ENCODE data around the gene TAT.

DNA sequence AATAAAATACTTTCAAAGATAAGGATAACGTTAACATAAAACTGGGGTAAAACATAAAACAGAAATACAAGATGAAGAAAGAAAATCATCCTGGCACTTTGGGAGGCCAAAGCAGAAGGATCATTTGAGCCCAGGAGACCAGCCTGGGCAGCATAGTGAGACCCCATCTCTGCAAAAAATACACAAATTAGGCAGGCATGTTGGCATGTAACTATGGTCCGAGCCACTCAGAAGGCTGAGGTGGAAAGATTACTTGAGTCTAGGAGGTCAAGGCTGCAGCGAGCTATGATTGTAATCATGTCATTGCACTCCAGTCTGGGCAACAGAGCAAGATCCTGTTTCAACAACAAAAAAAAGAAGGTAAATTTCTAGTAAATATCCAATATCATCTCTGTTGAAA, 19.6 kb downstream of the TAT start:
- TF ChIP-seq, protein P1, sequence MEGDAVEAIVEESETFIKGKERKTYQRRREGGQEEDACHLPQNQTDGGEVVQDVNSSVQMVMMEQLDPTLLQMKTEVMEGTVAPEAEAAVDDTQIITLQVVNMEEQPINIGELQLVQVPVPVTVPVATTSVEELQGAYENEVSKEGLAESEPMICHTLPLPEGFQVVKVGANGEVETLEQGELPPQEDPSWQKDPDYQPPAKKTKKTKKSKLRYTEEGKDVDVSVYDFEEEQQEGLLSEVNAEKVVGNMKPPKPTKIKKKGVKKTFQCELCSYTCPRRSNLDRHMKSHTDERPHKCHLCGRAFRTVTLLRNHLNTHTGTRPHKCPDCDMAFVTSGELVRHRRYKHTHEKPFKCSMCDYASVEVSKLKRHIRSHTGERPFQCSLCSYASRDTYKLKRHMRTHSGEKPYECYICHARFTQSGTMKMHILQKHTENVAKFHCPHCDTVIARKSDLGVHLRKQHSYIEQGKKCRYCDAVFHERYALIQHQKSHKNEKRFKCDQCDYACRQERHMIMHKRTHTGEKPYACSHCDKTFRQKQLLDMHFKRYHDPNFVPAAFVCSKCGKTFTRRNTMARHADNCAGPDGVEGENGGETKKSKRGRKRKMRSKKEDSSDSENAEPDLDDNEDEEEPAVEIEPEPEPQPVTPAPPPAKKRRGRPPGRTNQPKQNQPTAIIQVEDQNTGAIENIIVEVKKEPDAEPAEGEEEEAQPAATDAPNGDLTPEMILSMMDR (conservative IDR thresholded peaks at IDR 0.05; ENCODE audit: low read depth, low read length): no peak
- no peak for TF ChIP-seq EZH2 (IDR thresholded peaks at IDR 0.05; ENCODE audit: borderline replicate concordance, low read depth, low read length, poor library complexity, severe bottlenecking)

All from A673 (cell line).